ENCODE data around the gene LRMDA.

DNA sequence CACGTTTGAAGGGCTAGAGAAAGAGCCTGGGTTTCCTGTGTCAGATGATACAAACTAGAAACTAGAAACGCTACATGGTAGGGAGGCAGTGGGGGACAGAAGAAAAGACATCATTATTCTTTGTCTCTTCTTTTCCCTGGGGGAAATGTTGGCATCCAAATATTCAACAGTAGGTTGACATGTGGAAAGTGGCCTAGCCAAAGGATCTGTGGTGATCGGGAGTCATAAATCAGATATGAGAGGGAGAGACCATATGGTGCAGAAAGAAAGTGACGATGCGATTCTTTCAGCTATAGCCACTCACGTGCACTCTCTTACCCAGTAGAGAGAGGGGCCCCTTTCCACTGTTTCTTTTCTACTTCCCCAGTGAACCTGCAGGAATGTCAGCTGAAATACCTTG, 964.7 kb downstream of the LRMDA start:
- TF ChIP-seq, protein P1, sequence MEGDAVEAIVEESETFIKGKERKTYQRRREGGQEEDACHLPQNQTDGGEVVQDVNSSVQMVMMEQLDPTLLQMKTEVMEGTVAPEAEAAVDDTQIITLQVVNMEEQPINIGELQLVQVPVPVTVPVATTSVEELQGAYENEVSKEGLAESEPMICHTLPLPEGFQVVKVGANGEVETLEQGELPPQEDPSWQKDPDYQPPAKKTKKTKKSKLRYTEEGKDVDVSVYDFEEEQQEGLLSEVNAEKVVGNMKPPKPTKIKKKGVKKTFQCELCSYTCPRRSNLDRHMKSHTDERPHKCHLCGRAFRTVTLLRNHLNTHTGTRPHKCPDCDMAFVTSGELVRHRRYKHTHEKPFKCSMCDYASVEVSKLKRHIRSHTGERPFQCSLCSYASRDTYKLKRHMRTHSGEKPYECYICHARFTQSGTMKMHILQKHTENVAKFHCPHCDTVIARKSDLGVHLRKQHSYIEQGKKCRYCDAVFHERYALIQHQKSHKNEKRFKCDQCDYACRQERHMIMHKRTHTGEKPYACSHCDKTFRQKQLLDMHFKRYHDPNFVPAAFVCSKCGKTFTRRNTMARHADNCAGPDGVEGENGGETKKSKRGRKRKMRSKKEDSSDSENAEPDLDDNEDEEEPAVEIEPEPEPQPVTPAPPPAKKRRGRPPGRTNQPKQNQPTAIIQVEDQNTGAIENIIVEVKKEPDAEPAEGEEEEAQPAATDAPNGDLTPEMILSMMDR (IDR thresholded peaks at IDR 0.05): no peak
- no peak for TF ChIP-seq POLR2A (IDR thresholded peaks at IDR 0.05)
- TF ChIP-seq EP300 (IDR thresholded peaks at IDR 0.05): no peak

All from tibial nerve (tissue), 4 donors.